Spleen (tissue), 7 donors: ENCODE data around the gene SHC4.

ENCODE experiments used
- POLR2AphosphoS5 ChIP-seq, 3 donors: sonication (generic); formaldehyde crosslinking; IDR thresholded peaks; one replicate each; pipeline ENCODE4 v1.5.1; 2017; ENCODE audit warnings: antibody characterized with exemption in 3 of 3
- TF ChIP-seq, protein P1 (sequence below), 11 experiments: fragments of 200-600 bp in 7 of 11; fragments of 450-650 bp in 4 of 11; sonication (generic) in 4 of 11; IDR thresholded peaks in 8 of 11; conservative IDR thresholded peaks in 3 of 11; 1 replicate in 7 of 11; 2 replicates in 4 of 11; pipeline versions ENCODE4 v1.4.0 to v1.8.0; 2016 to 2021; ENCODE audit warnings: antibody characterized with exemption in 11 of 11, inconsistent platforms in 4 of 11, mild to moderate bottlenecking in 1 of 11
- donor health status: DM: no; HTN: no; CAD: no; lungs with moderate emphysema.
- donor health status: DM: no; HTN: no; CAD: no.
- donor health status: DM: no; HTN: no; CAD: no.

GRCh38 chr15:48887144-48887543 lies 76.6 kb downstream of the SHC4 start:
- TF ChIP-seq, protein P1, sequence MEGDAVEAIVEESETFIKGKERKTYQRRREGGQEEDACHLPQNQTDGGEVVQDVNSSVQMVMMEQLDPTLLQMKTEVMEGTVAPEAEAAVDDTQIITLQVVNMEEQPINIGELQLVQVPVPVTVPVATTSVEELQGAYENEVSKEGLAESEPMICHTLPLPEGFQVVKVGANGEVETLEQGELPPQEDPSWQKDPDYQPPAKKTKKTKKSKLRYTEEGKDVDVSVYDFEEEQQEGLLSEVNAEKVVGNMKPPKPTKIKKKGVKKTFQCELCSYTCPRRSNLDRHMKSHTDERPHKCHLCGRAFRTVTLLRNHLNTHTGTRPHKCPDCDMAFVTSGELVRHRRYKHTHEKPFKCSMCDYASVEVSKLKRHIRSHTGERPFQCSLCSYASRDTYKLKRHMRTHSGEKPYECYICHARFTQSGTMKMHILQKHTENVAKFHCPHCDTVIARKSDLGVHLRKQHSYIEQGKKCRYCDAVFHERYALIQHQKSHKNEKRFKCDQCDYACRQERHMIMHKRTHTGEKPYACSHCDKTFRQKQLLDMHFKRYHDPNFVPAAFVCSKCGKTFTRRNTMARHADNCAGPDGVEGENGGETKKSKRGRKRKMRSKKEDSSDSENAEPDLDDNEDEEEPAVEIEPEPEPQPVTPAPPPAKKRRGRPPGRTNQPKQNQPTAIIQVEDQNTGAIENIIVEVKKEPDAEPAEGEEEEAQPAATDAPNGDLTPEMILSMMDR (IDR thresholded peaks at IDR 0.05 in 8 of 11, conservative IDR thresholded peaks at IDR 0.05 in 3 of 11): no peak
- no peak for TF ChIP-seq POLR2AphosphoS5 (IDR thresholded peaks at IDR 0.05)
